CD1c-positive myeloid dendritic cell (primary cell): ENCODE results near the gene ILKAP.
"Not testable (repeated sequence)": the region's sequence is repeated elsewhere in the genome, so short reads cannot be mapped to it uniquely, and the experiment has no call there.

Source experiments
- DNase-seq: peaks from one replicate; pipeline ENCODE4 v3.0.0-alpha.2; 2016; ENCODE audit errors: extremely low spot score

ILKAP gene

GRCh38 chr2:238202326-238203093, 985 bp downstream of the ILKAP start:
- peak; percentile 4 for DNase-seq

- DNase-seq: no peak
Measured at GRCh38 chr2:238190445-238190844, 13.1 kb downstream of the ILKAP start.

DNA sequence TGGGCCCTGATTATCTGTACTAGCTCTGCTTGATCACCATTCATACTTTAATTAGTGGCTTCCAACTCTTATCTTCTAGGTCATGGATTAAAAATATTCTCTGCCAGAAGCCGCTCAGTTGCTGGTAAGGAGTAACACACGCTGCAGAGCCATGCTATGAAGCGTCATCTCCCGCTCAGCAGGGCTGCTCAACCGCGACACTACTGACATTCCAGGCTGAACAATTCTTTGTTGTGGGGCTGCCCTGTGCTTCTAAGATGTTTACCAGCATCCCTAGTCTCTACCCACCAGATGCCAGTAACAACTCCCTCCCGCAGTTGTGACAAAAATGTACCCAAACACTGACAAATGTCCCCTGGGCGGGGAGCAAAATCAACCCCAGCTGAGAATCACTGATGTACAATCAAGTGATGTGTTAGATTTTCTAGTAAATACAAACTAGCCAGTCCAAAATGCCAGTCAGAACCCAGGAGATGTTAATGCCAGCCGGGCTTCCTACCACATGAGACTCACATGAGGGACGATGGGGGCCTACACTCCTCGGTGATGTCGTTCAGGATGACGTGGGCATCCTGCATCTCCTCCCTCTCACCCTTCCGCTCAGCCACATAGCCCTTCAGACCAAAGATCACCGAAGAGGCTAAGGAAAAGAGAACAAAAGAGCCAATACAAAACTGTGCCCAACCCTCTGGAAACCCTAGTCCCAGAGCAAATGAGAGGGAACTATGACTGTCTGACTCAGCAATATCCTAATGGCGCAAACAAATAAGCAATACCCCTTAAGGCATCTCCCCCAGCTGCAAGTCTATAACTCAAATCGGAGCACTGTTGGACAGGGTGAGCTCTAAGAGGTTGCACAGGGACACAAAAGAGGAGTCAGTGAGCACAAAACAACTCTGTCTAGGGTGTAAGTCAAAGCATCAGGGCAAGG, 15.6 kb downstream of the ILKAP start:
- no peak for DNase-seq

- DNase-seq: no peak
Measured at GRCh38 chr2:238183821-238184220, 19.7 kb downstream of the ILKAP start.

GRCh38 chr2:238182362-238182761, 21.1 kb downstream of the ILKAP start:
- no peak for DNase-seq

DNA sequence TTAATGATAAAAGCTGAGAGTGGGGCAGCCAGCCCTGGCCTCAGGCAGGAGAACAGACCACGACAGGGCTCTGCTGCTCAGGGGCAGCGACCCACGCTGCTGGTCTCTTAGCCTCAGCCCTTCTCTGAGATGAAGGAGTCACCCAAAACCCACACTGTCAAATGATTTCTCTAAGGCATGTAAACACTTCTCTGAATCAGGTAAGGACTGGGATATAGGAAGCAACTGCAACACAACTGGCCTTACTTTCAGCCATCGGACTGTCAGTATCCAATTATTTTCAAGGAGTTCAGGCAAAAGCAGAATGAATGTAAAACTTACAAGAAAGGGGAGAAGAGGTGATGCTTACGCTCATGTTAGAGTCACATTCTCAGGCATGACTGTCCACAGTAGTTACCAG, 22.9 kb downstream of the ILKAP start:
- DNase-seq: no peak

DNA sequence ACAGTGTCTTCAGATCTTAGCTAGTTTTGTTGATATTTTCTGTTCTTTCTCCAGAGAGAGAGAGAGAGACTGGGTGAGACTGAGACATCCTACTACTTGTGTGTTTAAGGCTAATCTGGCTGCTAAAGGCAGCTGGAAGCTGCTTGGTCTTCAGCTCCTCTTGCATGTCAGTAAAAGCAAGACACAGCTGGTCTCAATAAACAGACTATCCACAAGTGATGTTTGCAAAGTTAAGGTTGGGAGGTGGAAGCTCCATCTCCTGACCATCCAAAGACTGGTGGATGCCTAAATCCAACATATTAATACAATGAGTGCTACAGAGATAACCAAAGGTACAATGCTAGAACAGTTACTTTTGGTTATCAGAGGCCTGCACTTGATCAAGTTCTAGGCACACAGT, 26.9 kb downstream of the ILKAP start:
- DNase-seq: no peak

DNA sequence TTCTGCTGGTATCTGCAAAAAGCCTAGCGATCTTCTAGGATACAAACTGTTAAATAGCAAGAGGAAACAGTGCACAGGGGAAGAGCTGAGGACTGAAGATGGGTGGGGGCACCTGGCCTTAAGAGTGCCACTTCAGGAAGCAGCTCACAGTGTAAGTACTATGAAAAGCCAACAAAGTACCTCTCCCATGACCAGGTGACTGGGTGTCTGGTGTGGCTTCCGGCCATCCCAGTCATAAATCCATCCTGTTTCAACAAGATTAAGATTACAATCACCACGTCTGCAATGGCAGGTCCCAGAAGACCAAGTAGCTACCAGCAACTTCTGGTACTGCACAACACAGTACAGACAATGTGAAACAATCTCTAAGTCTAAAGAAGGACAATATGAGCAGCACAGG, 28.8 kb downstream of the ILKAP start:
- DNase-seq: no peak

DNA sequence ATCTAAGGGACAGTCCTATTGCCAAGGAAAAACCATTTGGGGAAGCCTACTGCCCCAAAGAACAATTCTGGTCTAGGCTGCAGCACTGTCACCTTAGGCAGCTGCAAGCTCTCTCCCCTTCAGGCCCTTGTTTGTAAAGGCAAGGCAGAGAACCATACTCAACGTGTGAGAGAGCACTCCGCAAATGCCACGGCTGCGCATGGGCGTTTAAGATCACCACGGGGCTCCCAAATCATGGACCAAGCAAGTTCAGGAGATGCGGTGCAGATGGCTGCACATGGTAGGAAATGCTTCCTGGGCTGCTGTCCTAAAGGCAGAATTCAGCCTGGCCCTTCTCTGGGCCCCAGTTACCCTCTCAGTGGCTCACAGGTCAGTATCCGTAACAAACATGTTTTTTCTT, 29.2 kb downstream of the ILKAP start:
- no peak for DNase-seq

- no peak for DNase-seq
Measured at GRCh38 chr2:238173692-238174091, 29.8 kb downstream of the ILKAP start.

GRCh38 chr2:238172439-238172838, 31.1 kb downstream of the ILKAP start:
- no peak for DNase-seq

- no peak for DNase-seq
Measured at GRCh38 chr2:238171575-238172187, 31.8 kb downstream of the ILKAP start.

DNA sequence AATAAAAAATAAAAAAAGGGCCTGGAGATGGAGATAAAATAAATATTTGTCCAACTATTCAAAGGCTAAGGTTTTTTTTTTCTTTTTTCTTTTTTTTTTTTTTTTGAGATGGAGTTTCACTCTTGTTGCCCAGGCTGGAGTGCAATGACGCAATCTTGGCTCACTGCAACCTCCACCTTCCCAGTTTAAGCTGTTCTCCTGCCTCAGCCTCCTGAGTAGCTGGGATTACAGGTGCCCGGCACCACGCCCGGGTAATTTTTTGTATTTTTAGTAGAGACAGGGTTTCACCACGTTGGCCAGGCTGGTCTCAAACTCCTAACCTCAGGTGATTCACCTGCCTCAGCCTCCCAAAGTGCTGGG, 32.4 kb downstream of the ILKAP start:
- DNase-seq: not testable (repeated sequence)

DNA sequence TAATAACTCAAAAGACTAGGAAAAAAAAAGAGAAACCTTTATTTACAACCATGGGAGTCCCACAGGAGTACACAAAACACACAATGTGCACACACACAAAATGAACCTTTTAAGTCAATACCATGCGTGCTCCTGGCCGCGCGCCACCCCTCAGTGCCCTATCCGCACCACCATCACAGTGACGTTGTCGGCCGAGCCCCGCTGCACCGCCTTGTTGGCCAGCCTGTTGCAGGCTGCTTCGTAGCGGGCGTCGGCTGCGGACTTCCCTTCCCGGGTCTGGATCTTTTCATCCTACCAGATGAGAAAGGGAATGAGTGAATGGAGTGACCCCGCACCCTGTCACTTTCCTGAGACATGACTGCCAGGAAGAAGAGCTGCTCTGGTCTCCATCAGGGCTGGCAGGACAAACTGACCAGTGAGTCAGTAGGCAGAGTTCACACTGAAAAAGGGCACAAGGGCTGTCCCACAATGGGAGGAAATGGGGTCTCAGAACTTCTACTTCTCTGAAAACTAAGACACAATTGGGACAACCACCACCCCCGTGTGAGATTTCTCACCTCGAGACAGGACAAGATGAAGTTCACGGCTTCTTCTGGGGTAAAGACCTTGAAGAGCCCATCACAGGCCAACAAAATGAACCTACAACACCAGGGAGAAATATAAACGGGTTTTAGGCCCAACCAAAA, 33.0 kb downstream of the ILKAP start:
- no peak for DNase-seq

DNA sequence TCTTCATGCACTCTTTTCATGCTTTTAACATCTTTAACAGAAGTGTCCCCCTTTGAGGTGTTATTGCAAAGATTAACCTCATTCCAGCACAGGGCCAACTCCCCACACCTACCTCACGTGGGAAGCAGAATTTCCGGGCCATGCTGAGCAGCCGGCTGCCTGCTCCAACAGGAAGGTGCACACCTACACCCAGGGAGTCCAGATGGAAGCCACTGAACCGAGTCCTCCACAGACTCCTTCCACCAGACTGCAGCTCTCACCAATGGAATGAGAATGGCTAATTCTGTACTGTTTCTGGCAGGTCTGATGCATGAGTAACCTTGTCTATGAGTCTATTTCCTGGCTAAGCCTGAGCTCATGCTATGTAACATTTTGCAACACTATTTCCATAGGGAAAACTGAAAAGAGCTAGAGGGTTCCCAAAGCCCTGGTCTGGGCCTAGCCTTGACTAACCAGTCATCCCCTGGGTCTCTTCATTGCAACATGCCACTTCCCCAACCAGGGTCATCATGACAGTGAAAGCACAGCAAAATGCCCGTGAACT, 33.7 kb downstream of the ILKAP start:
- DNase-seq: no peak

- no peak for DNase-seq
Measured at GRCh38 chr2:238169048-238169707, 34.3 kb downstream of the ILKAP start.

- no peak for DNase-seq
Measured at GRCh38 chr2:238168196-238169047, 35.1 kb downstream of the ILKAP start.

- no peak for DNase-seq
Measured at GRCh38 chr2:238167761-238168160, 35.7 kb downstream of the ILKAP start.

DNA sequence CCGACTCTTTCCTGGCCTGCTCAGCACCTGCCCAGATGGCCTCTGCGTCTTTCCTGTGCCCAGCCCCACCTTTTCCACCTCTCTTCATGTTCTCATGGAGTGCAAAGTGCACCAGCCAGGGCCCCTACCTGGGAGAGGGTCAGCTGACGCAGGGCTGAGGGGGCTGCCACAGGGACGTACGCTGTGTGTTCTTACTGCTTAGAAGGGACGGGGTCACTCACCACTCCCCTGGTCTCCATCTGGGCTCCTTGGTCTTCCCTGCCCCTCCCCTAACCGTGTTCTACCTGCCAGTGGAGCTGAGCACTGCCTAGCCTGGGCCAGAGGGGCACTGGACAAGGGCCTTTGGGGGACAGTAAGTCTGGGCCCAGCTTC, 36.2 kb downstream of the ILKAP start:
- no peak for DNase-seq
